GM19463 (cell line): ENCODE measurements around the gene FMN1.
A peak's percentile ranks its signal among the peaks of the same experiment; 100 is the strongest.
"Not testable (repeated sequence)": the region's sequence is repeated elsewhere in the genome, so short reads cannot be mapped to it uniquely, and the experiment has no call there.

Experiments
- ATAC-seq: cut with Tn5 transposase; IDR thresholded peaks from one replicate; pipeline ENCODE4 v1.9.1; 2021; ENCODE audit warnings: mild to moderate bottlenecking, moderate library complexity; ENCODE audit not compliant: unreplicated experiment

The FMN1 gene

DNA sequence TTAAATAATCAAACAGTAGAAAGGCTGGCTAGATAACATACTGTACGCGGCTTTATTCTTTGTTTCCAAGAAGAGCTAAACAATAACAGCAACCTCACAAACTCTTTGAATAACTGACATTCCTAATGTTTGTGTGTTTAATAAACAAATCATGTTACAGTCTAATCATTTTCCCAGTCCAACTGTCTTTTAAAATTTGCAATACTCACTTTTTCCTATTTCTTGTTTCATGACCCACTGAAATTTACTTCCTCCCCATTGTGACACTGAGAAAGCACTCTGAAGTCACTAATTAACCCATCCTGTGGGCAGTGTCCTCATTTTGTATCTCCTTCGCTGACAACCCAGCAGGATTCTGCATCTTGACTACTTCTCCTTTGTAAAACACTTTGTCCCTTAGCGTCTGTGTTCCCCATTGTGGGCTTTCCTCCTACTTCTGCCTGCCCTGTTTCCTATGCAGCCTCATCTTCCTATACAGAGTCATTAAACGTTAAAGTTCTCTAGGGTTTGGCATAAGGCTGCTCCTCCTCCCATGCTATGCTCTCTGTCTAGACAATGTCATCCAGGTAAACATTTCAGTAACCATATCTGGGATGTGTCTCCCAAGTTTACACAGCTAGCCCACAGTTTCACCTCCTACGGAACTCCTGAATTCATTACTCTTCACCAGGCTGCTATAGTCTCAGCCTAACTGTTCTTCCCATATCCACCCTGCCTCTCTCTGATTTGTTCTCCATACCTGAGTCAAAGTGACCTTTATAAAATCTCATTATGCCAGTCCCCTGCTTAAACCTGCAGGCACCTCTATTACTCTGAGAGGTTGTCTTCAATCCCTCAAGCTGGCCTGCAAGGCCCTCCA, 327.8 kb downstream of the FMN1 start:
- ATAC-seq, result peak; percentile 56

DNA sequence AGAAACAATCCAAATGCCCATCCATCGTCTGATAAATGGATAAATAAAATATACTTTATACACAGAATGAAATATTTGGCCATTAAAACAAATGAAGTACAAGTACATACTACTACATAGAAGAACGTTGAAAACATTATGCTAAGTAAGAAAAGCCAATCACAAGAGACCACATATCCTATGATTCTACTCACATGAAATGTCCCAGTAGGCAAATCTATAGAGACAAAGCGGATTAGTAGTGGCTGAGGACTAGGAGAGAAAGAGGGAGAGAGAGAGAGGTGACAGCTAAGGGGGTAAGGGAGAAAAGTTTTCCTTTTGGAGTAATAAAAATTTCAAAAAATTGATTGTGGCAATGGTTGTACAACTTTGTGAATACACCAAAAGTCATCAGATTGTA, 329.7 kb downstream of the FMN1 start:
- no peak for ATAC-seq

- no peak for ATAC-seq
These were observed 330.5 kb downstream of the FMN1 start for GRCh38 chr15:32864051-32864450.

DNA sequence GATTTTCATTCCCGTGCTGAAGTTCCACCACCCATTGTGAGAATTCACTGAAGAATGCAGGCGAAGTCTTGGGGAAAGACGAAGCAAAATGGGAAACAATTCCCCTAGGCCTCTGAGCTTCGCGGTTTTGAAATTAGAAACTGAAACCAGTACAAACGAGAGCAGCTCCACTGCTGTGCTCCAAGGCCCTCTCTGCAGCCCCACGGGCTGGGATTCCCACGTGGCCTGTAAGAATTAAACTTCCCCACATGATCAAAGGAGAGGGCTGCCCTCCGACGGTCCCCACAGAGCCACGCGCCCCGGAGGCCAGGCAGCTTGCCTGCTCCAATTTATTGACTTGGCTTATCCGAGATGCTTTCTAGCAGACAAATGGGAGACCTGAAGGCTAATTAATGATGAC, 332.8 kb downstream of the FMN1 start:
- ATAC-seq, result no peak

DNA sequence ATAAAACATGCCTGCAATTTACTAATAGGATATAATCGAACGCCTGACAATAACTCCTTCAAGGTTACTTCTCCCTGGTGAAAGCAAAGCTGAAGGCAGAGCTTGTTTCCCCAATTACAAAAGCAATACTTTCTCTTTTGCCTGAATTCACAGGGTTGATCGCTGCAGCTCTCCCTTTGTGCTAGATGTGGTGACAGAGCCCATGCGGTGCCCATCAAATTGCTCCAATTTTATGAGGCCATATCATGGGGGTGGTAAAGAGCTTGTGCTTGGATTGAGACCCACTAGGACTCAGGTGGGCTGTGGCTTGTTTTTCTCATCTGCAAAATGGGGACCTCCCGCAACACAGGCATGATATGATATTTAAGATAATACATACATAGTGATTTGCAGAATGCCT, 333.3 kb downstream of the FMN1 start:
- ATAC-seq, result no peak

DNA sequence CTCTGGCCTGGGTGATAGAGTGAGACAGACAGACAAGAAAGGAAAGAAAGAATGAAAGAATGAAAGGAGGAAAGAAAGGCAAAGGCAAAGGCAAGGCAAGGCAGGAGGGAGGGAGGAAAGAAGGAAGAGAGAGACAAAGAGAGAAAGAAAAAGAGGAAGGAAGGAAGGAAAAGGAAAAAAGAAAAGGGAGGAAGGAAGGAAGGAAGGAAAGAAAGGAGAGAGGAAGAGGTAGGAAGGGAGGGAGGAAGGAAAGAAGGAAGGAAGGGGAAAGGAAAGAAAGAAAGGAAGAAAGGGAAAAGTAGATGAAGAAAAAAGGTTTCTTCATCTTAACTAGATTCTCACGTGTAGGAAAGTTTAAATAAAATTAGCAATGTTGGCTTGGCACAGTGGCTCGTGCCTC, 334.5 kb downstream of the FMN1 start:
- no peak for ATAC-seq

- ATAC-seq, result no peak
These were observed 335.3 kb downstream of the FMN1 start for GRCh38 chr15:32859251-32859650.

GRCh38 chr15:32857732-32858131, 336.8 kb downstream of the FMN1 start:
- ATAC-seq, result no peak

DNA sequence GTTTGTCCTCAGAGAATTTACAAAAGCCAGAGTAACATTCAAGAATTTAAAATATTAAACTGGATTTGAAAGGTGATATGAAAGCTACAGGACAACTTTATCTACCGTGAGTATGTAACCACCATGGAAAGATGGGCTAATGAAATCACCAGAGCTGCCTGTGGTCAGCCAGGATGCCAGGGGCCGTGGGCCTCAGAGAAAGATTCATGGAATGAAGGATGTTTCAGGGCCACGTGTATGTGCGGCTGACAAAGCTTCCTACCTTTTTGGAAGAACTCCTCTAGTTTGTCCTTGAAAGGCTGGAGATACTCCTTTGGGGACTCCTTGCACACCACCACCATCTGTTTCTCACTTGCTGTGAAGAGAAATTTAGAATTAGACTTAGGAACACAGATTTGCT, 337.8 kb downstream of the FMN1 start:
- ATAC-seq, result no peak

- ATAC-seq, result no peak
These were observed 338.6 kb downstream of the FMN1 start for GRCh38 chr15:32855942-32856341.

- no peak for ATAC-seq
These were observed 340.9 kb downstream of the FMN1 start for GRCh38 chr15:32853592-32853991.

DNA sequence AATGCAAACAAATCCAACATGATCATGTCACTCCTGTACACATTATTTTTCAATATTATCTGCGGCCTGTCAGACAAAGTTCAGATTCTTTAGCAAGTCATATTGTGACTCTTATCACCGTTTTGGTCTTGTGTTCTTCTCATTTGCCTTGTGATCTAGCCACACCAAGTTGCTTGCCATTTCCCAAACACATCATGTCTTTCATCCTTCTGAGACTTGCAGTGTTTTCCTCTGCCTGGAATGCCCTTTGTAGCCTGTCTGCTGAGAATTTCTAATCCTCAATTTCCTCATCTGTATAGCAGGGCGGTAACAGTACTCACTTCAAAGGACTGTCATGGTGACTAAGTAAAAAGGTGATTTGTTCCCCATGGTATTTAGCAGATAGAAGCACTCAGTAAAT, 341.7 kb downstream of the FMN1 start:
- ATAC-seq, result no peak

DNA sequence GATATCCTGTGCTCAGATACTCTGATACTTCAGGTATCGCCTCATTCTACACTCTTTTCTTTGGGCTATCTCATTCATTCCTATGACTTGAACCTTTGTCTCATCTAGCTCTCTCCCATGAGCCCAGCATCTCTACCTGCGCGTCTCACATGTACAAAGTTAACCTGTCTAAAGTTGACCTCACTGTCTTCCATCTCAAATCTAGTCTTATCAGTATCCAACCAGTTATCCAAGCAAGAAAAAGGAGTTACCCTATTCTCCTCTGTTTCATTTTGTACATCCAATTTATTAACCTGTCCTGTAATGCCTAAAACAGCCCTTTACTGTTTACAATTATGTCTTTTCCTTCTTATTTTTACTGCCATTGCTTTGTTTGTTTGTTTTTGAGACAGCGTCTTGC, 342.5 kb downstream of the FMN1 start:
- no peak for ATAC-seq

- ATAC-seq, result no peak
These were observed 342.9 kb downstream of the FMN1 start for GRCh38 chr15:32851572-32851971.

DNA sequence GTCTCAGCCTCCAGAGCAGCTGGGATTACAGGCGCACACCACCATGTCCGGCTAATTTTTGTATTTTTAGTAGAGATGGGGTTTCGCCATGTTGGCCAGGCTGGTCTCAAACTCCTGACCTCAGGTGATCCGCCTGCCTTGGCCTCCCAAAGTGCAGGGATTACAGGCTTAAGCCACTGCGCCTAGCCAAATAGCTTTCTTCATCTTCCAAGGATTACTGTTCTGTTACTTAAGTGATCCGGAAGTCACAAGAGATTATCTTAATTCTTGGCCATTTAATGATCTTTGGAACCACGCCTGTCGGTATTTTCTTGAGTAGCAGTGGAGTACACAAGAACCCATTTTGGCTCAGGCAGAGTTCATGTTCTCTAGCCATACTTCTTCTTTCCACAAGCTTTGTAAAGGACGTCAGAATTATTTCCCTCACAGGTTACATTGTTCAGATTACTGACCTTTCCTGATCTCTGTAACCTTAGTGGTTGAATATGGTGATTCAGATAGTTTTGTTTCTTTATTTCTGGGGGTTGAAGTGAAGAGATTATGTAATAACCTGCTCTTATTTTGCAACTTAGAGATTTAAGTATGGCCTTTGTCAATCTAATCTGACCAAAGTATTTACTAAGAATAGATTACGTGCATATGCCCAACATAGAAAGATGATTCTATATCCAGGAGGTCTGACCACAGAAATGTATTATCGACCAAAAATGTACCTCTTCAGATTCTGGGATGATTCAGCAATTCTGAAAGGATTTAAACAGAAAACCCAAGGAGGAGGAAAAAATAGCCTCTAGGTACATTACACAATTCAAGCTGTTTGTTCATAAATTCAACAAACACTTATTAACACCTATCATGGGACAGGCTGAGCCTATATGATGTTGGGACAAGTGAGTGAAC, 344.5 kb downstream of the FMN1 start:
- ATAC-seq, result no peak

- not testable (repeated sequence) for ATAC-seq
These were observed 347.8 kb downstream of the FMN1 start for GRCh38 chr15:32846671-32847070.

GRCh38 chr15:32844118-32844711, 350.3 kb downstream of the FMN1 start:
- ATAC-seq, result no peak

DNA sequence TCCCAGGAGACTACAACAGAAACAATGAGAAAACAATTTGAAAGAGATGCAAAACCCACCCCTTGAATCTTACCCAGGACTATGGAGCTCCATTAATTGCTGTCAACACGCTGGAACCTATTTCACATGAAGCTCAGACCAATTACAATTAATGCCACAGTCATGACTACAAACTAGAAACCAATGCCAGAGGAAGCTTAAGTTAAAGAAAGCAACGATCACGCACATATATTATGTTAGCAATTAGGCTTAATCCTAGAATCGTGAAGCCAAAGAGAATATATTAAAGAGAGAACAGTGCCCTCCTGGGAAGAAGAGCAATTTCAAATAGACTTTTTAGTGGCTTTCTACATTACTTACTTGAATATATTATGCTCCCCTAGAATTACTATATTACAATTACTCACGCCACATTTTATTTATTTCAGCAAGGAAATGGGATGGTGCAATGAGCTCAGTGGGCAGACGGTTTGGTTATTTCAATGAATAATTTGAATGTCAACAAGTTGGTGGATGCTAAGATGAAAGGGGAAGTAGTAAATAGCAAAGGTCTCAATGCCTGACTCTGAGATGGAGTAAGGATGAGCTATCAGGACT, 351.2 kb downstream of the FMN1 start:
- ATAC-seq, result no peak

GRCh38 chr15:32842081-32842480, 352.4 kb downstream of the FMN1 start:
- ATAC-seq, result no peak

DNA sequence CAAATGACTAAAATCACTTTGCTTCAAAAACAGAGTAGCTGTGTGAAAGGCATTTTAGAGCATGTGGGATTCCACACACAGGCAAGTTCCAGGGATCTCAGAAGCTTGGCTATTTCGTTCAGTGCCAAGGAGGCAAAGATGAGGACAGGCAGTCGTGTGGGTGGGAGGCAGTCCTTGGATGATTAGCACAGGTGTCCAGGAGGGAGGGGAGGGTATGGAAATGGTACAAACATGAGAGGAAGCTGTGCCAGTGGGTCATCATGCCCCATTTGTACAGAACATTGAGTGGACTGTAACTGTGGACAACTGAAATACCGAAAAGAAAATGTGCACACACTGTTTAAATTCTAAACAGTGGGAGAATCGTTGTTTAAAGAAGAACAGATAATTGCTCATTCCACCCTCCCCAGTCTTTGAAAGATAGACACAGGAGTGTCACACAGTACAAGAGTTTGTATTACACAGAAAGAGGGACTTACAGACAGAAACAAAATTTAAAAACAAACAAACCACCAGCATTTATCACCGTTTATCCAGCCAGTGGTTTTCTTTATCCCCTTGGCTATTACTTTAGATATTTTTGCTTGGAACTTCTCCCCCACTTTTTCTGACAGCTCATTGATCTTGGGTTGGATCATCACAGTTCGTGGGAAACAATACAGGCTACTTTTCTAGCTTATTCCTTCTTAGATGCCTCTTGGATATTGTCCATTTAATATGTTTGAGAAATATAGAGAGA, 353.8 kb downstream of the FMN1 start:
- ATAC-seq, result no peak

- no peak for ATAC-seq
These were observed 355.7 kb downstream of the FMN1 start for GRCh38 chr15:32838820-32839219.
